Muscle of back (tissue), 10 donors: ENCODE measurements around the gene CPNE7. TPM values are rescaled to one million over a fixed set of nuclear protein-coding genes. Genes with fewer than 3 reads are reported as not detected.

ENCODE experiments used
- polyA plus RNA-seq, 10 donors: library from polyadenylated mRNA; unstranded; fragments of 120-200 nt; gene quantifications; one replicate each; pipeline ENCODE4 v1.2.1, GENCODE V29; 2013; ENCODE audit not compliant: insufficient read length in 10 of 10

CPNE7 gene
- polyA plus RNA-seq, 10 donors = 0.23 to 0.59 (median 0.33) TPM; not detected in 3

Other genes starting within 250 kb of the CPNE7 start
- gene ANKRD11, start 85.2 kb upstream of the CPNE7 start, polyA plus RNA-seq = 10 to 100 TPM; 51.5 to 76.1 (median 59.4) TPM
- gene SPG7, start 67.4 kb upstream of the CPNE7 start, polyA plus RNA-seq = 10 to 100 TPM; 43.5 to 93.9 (median 63.4) TPM
- 1,000 to 10,000 TPM; 2,542 to 4,784 (median 3,744) TPM for gene RPL13, start 15.1 kb upstream of the CPNE7 start, polyA plus RNA-seq
- 1 to 10 TPM in 4 of 10 donors, under 1 TPM in 6; 0.18 to 2.1 (median 0.94) TPM for gene DPEP1, start 37.9 kb downstream of the CPNE7 start, polyA plus RNA-seq
- gene CHMP1A, start 82.0 kb downstream of the CPNE7 start, polyA plus RNA-seq = 10 to 100 TPM; 37.2 to 52.6 (median 46.5) TPM
- 1 to 10 TPM; 3.0 to 6.1 (median 4.2) TPM for gene SPATA33, start 82.1 kb downstream of the CPNE7 start, polyA plus RNA-seq
- 10 to 100 TPM; 33.8 to 67.4 (median 45.5) TPM for gene CDK10, start 110.9 kb downstream of the CPNE7 start, polyA plus RNA-seq
- gene SPATA2L, start 125.9 kb downstream of the CPNE7 start, polyA plus RNA-seq = 1 to 10 TPM in 9 of 10 donors, under 1 TPM in 1; 1.00 to 3.5 (median 2.1) TPM
- gene VPS9D1, start 145.1 kb downstream of the CPNE7 start, polyA plus RNA-seq = 10 to 100 TPM in 4 of 10 donors, 1 to 10 TPM in 6; 7.4 to 12.4 (median 9.9) TPM
- 10 to 100 TPM; 16.6 to 25.5 (median 21.9) TPM for gene ZNF276, start 145.8 kb downstream of the CPNE7 start, polyA plus RNA-seq
- 10 to 100 TPM; 11.3 to 21.8 (median 14.8) TPM for gene FANCA, start 240.9 kb downstream of the CPNE7 start, polyA plus RNA-seq